HG03378 (cell line): ENCODE results near the gene PSG4.
"Not testable (repeated sequence)": the region's sequence is repeated elsewhere in the genome, so short reads cannot be mapped to it uniquely, and the experiment has no call there.

ENCODE experiments used
- ATAC-seq: cut with Tn5 transposase; IDR thresholded peaks from one replicate; pipeline ENCODE4 v1.9.1; 2021; ENCODE audit warnings: mild to moderate bottlenecking, moderate library complexity; ENCODE audit not compliant: unreplicated experiment

Gene PSG4

DNA sequence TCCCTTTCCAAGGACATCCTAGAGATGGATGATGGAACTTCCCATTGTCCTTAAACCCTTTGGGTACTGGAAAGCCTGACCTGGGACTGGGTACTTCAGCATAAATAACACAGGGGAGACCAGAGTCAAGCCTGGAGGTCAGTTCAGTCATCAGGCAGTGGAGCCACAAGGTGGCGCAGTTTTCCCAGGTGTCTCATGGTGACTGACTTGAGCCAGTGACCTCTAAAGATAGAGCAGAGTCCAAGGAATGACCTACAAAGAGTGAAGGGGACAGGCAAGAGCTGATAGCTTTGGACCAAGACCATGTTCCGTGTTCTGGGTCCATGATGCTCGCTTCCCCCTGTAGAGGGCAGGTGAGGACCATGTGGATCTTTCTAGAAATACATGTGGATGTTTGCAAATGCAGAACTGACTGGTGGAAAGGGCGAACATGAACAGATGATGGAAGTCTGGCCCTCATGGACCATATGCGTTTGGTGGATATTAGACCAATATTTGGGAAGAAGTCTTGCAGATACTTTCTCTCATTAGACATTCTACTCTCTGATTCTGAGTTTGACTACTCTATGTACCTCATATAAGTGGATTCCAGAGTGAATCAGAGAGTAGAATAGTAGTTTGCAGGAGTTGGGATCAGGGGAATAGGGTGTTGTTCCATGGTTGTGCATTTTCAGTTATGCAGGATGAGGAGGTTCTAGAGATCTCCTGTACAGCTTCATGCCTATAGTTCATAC lies 6.6 kb downstream of the PSG4 start:
- ATAC-seq, result not testable (repeated sequence)

DNA sequence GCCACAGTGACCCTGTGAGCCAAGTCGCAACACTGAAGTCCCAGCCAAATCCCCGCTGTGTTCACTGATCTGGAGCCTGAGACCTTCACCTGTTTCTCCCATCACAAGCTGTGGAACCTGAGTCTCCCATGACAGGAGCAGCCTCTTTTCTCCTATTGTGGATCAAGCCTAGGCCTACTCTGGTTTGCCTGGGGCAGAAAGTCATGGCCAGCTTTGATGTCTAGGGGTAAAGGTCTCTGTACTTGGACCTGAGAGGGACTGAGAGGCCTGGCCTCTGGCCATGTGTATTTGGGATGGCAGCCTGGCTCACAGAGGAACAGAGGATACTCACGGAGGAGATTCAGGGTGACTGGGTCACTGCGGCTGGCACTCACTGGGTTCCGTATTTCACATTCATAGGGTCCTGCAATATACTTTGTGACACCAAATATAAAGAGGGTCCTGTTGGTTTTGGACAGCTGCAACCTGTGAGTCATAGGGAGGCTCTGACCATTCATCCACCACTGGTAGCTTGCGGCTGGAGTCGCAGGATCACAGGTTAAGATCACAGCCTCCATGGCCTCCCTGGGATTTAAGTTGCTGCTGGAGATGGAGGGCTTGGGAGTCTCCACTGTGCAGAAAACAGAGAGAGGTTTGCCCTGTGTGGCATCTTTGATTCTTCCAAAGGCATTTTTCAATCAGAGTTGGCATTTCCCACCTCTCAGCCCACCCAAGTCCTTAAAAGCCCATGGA lies 7.6 kb downstream of the PSG4 start:
- ATAC-seq, result not testable (repeated sequence)

DNA sequence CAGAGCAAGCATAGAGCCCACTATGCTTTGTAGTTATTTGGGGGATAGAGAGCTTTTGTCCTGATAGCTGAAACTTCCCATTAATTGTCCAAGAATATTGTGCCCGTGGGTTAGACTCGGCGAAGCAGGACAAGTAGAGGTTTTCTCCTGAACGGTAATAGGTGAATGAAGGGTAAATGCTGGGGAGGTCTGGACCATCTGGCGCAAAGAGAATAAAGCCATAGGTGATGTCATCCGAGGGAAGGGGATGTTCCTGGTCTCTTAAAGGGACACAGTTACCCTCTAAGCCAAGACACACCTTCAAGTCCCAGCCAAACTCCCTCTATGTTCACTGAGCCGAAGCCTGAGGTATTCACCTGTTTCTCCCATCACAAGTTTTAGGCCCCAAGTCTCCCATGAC lies 11.0 kb downstream of the PSG4 start:
- ATAC-seq, result not testable (repeated sequence)

DNA sequence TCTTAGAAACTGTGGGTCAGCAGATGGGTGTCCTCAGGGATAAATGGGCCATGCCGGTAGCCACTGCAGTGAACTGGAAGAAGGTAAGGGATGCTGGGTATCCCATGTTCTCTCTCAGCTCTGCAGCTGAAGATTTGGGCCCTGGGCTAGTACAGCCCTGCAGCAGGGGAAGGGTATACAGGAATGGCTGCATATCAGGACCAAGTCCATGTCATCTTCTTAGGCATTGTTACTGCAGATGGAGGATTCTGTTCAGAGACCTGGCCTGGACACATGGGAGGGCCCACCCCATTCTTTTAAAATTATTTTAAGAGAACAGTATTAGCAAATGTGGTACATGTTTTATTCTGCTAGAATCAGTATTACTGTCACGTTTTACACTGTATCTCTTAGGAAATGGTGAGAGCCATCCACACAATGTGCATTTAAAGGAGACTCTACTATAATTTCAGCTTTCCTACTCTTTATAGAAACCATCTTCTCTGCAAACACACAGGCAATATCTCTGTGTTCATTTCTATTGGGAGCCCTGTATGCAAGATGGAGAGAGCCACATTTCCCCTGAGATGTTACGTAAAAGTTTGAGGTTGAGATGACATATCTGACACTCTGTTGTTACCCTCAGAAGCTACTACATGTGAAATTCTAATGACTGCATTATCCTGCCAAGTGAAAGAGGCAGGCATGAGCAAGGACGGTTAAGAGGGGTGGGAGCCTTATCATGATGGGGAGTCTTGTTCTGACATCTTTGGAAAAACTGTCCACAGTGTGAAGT lies 12.9 kb downstream of the PSG4 start:
- not testable (repeated sequence) for ATAC-seq

DNA sequence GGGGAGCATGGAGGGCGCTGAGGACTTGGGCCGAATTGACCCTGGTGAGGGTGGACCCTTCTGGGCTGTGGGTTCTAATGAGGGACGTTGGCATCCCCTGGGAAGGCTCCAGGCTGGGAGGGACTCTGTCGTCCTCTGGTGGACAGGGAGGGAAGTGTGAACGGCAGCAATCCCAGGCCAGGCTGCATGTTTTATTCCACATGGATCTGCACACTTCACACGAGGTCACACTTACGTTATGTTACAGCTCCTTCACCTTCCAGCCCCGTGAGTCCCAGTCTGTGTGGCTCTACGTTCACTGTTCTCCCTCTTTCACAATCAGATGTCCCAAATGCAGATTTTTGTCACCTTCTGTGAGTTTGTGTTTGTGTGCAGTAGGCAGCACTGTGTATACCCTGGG lies 17.3 kb downstream of the PSG4 start:
- ATAC-seq, result not testable (repeated sequence)

DNA sequence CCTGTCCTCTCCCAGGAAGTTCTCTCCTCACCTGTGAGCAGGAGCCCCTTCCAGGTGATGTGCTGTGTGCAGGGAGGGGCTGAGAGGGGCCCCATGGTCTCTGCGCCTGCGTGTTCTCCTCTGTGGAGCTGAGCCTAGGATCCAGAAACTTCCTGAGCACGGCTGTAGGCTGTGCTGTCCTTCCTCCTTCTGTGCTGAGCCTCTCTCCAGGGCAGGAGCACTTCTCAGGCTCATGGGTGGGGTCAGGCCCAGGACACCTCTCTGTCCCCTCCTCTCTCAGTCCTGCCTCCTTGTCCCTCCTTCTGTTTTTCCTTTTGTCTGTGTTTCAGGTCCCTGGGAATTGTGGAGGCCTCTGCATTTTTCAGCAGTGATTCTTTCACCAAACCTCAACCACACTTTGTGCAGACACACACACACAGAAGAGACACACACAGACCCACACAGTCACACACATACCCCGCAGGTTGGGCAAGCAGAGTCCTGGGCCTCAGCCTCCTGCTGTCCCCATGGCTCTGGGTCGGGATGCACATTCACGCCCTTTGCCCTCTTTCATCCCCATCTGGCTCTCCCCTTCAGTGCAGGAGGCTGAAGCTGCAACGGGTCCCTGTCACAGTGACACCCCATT lies 19.0 kb downstream of the PSG4 start, which contains the start of gene PSG5:
Gene PSG5 (minus strand): TSS at position 226 of the 625 bp plus-strand sequence. CDS start 131 bp downstream, at position 95.
- ATAC-seq, result not testable (repeated sequence)

DNA sequence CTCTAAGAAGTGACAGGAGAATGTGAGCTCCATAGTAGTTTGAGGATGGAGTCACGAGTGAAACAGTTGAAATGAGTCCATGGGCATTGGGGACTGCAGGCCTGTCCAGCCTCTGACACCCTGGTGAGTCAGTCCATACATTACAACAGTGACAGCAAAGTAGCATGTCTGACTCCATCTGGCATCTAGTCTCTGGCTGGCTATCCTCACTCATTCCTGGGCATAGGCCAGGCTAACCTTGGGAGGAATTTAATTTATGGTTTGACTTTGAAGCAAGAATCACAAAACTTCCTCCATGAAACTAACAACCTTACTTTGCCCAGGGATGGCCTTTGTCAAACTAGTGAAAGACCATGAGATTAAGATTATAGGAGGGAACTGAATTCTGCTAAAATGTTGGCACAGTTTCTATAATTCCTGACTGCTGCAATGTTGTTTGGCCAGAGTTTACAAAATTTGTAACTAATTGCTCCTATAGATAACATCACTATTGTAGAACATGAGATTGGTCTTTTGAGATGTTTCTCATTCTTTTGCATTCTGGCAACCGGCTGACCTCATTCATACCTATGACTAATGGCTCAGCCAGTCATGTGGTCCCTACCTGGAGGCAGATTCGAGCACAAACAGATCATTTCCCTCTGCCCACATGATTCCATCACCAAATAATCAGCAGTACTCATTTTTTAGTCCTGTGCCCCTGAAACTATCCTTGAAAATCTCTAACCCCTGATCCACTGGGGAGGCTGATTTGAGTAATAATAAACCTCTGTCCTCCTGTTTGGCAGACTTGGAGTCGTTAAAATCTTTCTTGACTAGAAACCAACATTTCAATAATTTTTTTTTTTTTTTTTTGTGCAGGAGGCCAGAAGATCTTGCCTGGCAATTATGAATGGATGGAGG lies 23.3 kb downstream of the PSG4 start:
- ATAC-seq, result not testable (repeated sequence)

GRCh38 chr19:43179569-43180147 lies 25.8 kb downstream of the PSG4 start:
- ATAC-seq, result not testable (repeated sequence)

DNA sequence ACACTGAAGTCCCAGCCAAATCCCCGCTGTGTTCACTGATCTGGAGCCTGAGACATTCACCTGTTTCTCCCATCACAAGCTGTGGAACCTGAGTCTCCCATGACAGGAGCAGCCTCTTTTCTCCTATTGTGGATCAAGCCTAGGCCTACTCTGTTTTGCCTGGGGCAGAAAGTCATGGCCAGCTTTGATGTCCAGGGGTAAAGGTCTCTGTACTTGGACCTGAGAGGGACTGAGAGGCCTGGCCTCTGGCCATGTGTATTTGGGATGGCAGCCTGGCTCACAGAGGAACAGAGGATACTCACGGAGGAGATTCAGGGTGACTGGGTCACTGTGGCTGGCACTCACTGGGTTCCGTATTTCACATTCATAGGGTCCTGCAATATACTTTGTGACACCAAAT lies 26.9 kb downstream of the PSG4 start:
- ATAC-seq, result not testable (repeated sequence)

- not testable (repeated sequence) for ATAC-seq
These were observed 39.5 kb downstream of the PSG4 start for GRCh38 chr19:43165906-43166305.

DNA sequence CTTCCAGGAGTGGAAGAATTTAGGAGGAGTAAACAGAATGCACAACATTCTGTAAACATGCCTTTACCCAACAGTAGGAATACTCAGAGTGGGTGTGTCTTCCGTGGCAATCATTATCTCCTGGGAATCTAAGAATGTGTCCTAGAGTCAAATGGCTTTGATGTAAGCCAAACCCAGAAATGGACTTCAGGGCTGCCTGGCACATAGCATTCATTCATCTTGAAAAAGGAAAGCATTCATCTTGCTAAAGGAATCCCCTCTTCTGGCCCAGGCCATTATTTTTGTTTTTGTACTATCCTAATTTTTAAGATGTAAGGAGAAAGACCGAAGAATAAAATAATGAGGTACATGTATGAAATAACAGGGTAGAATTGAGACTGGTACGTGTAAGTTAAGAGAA lies 42.3 kb downstream of the PSG4 start:
- ATAC-seq, result not testable (repeated sequence)

DNA sequence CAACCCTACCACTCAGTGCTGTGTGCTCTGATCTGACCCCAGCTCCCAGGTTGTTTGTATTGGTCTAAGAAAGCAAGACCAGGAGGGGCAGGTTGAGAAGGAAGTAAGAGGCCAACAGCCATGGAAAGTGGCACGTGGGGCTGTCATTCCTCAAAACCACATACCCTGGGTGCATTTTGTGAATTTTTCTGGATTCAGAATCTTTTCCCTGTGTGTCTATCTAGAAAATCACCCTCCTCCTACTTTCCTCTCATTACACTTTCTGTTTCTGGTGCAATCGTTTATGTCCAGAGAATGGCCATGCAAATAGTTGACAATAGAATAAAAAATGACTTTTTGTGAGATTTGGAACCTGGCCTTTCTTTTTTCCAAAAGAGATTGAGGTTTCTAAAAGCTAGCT lies 43.2 kb downstream of the PSG4 start:
- ATAC-seq, result not testable (repeated sequence)

GRCh38 chr19:43152214-43152613 lies 53.2 kb downstream of the PSG4 start:
- ATAC-seq, result no peak

DNA sequence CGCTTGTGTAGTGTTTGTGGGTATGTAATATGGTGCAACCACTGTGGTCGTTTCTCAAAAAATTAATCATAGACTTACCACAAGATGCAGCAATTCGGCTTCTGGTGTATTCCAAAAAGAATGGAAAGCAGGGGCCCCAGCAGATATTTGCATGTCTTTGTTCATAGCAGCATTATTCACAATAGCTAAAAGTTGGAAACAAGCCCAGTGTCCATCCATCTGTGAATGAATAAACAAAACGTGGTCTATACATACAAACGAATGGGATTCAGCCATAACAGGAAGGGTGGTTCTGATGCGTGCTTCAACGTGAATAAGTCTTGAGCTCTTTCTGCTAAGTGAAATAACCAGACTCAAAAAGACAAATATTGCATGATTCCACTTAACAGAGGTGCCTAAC lies 55.6 kb downstream of the PSG4 start:
- ATAC-seq, result not testable (repeated sequence)

GRCh38 chr19:43148233-43148632 lies 57.2 kb downstream of the PSG4 start:
- no peak for ATAC-seq
